ENCODE measurements around the gene CCM2L. TPM values are rescaled to one million over a fixed set of nuclear protein-coding genes. Genes with fewer than 3 reads are reported as not detected.

CCM2L gene
- total RNA-seq, 1 donor from 2014 or later: 2.0 TPM

- DNase-seq: no peak
Measured at GRCh38 chr20:31996996-31997395, 13.2 kb upstream of the CCM2L start.

DNA sequence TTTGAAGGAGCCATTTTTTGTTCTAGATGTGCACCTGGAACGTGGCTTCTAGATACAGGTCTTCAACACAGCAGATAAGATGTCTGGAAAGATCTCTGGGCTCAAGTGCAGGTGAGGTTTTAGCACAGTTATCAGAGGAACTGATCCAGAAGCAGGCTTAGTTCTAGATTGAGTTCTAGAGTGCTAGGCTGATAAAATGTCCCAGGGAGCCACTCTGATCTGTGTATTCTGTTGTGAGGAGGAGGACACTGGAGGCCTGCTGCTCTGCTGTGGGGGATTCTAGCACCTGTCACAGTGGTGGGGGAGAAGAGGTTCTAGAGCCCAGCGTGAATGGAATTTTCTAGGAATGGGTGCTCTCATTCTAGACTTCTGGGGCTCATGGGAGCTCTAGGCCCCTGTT, 12.0 kb upstream of the CCM2L start:
- DNase-seq: no peak

- no peak for DNase-seq
Measured at GRCh38 chr20:32003325-32003724, 6.9 kb upstream of the CCM2L start.

DNA sequence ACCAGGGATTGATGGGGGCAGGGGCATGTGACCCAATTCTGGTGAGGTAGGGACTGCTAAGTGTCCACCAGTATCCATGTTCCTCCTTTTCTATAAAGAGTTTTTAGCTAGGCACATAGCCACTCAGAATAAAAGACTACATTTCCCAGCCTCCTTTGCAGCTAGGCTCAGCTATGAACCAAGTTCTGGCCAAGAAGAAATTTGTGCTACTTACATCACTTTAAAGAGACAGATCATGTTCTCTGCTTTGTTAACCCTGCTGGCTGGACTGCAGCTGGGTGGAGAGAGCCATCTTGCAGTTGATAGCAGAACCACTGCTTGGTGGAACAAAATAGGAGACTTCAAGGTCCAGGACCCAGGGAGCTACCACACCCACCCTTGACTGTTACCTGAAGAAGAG, 5.3 kb upstream of the CCM2L start:
- DNase-seq: no peak

- DNase-seq: no peak
Measured at GRCh38 chr20:32006053-32006452, 4.2 kb upstream of the CCM2L start.

- no peak for DNase-seq
Measured at GRCh38 chr20:32006841-32007786, 3.1 kb upstream of the CCM2L start.

DNA sequence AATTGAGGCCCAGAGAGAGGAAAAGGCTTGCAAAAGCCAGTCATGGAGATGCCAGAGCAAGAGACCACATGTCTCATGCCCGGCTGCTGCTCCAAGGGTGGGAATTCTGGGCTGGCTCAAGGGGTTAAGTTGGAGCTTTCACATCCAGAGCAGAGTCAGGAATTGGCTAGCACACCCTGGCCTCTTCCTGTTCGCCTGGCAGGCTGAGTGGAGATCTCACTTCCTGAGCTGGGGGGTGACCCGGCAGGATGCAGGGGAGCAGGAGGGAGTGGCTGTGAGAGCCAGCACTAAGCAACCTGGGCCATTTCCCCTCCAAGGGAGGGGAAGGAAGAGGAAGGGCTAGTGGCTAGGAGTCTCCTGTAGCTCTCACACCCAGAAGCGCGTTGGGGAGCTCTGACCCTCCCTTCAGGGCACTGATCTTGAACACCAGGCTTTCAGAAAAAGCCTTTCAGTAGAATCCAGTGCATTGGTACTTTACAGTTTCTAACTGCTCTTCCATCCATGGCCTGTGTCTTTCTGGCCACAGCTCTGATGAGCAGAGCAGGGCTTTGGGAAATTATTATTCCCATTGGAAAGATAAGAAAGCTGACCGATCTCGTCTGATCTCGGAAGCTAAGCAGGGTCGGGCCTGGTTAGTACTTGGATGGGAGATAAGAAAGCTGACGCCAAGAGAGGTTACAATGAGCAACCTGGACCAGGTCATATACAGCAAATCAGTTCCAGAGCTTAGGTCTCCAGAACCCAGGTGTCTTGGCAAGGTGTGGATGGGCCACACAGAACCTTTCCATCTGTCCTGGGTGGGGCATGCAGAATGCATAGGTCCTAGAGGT, 2.2 kb upstream of the CCM2L start:
- DNase-seq: no peak

- DNase-seq: no peak
Measured at GRCh38 chr20:32009564-32009963, 674 bp upstream of the CCM2L start.

DNA sequence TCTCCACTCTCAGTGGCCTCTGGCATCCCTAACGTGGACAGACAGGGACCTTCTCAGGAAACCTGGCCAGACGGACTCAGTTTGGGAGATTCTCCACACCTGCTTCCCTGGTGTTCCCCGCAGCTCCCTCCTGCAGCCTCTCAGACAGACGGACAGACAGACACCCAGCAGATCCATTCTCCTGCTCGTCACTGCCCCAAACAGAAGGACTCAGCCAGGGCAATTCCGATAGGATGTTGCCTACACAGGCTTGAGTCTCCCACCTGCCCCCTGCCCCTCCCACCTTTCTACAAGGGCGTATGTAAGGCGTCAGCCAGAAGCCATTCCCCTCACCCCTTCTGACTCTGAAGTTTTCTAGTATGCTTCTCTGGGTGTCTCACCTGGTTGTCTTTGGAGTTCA, 428 bp downstream of the CCM2L start:
- DNase-seq: no peak

GRCh38 chr20:32012159-32012688, 2.0 kb downstream of the CCM2L start:
- DNase-seq: no peak

DNA sequence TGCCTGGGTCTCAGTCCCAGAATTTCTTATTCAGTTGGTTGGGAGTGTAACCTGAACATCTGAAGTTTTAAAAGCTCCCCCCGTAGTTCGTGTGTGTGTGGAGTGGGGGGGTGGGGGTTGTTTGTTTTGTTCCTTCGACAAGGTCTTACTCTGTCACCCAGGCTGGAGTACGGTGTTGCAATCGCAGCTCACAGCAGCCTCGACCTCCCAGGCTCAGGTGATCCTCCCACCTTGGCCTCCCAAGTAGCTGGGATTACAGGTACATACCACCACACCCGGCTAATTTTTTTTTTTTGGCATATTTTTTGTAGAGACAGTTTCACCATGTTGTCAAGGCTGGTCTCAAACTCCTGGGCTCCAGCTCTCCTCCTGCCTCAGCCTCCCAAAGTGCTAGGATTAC, 3.1 kb downstream of the CCM2L start:
- DNase-seq: no peak

GRCh38 chr20:32017711-32018251, 7.5 kb downstream of the CCM2L start:
- DNase-seq: no peak

DNA sequence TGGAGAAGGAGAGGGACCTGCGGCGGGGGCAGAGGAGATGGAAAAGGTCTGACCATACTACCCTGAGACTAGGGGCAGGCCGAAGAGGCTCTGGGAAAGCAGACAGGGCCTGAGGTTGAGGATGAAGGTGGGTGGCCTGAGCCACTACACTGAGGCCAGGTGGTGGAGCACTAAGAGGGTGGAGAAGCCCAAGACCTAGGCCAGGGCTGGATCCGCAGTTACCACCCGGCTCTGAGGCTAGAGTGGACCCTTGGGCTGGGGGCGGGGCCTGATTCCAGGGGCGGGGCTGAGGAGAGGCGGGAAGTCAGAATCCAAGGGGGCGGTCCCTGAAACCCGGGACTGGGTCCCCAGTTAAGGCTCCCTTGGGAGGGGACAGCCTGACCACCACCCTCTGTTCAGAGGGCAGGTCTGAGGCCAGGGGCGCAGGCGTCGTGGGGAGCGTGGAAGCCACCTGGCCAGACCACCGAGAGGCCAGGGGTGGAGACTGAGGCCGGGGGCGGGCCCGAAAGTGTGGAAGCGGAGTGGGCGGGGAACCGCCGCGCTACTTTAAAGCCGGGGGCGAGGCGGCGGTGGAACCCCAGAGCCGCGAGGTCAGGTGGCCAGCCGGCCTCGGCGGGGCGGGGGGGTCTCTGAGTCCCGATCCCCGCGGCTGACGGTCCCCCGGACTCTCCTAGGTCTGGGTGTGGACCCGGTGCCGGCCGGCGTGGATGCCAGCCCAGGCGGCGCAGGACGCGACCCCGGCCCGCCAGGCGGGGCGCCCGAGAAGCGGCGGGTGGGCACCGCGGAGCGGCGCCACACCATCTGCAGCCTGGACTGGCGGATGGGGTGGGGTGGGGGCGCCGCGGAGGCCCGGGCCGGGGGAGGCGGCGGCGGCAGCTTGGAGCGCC, 8.3 kb downstream of the CCM2L start:
- no peak for DNase-seq

DNA sequence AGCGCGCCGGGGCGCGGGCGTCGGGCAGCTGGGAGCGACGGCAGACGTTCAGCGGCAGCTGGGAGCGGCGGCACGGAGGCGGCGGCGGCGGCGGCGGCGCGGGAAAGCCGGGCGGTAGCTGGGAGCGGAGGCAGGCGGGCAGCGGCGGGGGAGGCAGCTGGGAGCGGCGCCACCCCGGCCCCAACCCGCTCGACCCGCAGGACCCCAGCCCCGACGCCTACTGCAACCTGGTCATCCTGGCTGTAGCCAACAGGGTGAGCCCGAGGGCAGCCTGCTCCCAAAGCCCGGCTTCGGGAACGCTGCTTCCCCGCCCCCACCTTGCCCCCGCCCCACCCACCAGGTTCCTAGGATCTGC, 8.9 kb downstream of the CCM2L start:
- DNase-seq: no peak

DNA sequence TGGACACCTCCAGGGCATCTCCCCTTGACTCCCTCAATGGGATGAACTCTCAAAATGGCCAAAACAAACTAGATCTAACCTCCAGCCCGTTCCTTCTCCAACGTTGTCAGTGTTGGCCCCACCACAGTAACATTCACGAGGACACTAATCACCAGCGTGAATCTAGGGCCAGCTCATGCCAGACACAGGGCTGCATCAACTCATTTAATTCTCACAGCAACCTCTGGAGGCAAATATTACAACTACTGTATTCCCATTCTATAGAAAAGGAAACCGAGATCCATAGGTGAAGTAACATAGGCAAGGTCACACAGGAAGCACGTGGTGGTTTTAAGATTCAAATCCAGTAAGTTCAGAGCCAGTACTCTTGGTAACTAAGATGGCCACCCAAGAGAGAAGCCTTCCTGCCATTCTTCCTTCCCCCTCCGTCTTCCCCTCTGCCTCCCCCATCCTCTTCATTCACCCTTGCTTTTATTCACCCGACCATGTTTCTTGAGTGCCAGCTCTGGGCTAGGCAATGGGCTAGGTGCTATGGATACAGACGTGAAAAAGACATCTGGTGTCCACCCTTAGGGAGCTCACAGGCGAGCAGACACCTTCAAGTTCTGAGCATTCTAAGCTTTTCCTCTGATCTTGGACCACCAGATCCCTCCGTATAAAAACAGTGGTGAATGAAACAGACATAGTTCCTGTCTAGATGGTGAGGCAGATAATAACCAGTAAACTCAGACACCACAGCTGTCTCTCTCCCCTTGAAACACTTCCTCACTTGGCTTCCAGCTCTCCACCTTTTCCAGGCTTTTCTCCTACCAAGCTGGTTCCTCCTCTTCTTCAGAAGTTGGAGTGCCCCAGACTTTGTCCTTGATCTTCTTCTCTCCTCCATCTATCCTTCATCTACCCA, 9.6 kb downstream of the CCM2L start:
- no peak for DNase-seq

GRCh38 chr20:32021091-32021490, 10.9 kb downstream of the CCM2L start:
- no peak for DNase-seq

DNA sequence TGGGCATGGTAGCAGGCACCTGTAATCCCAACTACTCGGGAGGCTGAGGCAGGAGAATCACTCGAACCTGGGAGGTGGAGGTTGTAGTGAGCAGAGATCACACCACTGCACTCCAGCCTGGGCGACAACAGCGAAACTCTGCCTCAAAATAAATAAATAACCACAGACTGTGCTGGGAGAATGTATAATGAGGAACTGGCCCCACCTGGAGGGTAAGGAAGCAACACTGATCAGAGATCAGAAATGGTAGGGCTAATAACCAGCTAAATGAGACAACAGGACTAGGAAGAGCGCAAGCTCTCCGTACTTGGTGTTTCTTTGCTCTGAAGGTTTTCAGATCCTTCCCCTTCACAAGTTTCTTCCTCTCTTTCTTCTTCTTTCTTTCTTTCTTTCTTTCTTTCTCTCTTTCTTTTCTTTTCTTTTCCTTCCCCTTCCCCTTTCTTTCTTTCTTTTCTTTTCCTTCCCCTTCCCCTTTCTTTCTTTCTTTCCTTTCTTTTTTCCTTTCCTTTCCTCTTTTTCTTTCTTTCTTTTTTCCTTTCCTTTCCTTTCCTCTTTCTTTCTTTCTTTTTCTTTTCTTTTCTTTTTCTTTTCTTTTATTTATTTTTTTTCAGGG, 14.6 kb downstream of the CCM2L start:
- DNase-seq: no peak

DNA sequence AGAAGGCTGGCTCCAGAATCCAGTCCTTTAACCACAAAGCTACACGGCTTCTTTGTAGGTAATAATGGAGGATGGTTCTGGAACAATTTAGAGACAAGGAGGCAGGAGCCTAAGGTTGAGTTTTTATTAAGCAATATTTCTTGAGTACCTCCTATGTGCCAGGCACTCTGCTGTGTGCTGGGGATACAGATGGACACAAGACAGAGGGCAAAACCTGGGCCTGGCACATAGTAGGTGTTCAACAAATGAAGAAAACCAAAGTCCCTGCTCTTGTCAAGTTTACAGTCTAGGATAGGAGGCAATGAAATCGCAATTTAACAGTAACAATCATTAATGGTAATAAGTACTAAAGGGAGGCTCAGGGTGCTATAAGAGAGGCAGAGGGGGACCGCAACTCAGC, 17.4 kb downstream of the CCM2L start:
- no peak for DNase-seq

GRCh38 chr20:32028647-32029372, 18.6 kb downstream of the CCM2L start:
- DNase-seq: no peak

GRCh38 chr20:32029561-32029960, 19.3 kb downstream of the CCM2L start:
- no peak for DNase-seq
